Endothelial cell of umbilical vein (primary cell): ENCODE results near the gene TMUB2.

ENCODE experiments used
- EZH2 ChIP-seq: IDR thresholded peaks from 2 replicates; pipeline ENCODE4 v1.6.1; 2012; ENCODE audit warnings: borderline replicate concordance, low read depth, mild to moderate bottlenecking, moderate library complexity, low read length, inconsistent platforms; ENCODE audit not compliant: severe bottlenecking
- FOS ChIP-seq: IDR thresholded peaks from 2 replicates; pipeline ENCODE4 v1.6.1; 2011; ENCODE audit warnings: mild to moderate bottlenecking, low read length, moderate library complexity, borderline replicate concordance; ENCODE audit not compliant: insufficient read depth
- MAX ChIP-seq: IDR thresholded peaks from 2 replicates; pipeline ENCODE4 v1.6.1; 2011; ENCODE audit not compliant: insufficient read depth, insufficient read length
- MYC ChIP-seq: IDR thresholded peaks from one replicate; pipeline ENCODE4 v1.6.1; 2011; ENCODE audit warnings: mild to moderate bottlenecking, low read depth, low read length
- POLR2A ChIP-seq: IDR thresholded peaks from 2 replicates; pipeline ENCODE4 v1.6.1; 2012; ENCODE audit warnings: low read depth, mild to moderate bottlenecking, control low read depth, low read length
- POLR2AphosphoS5 ChIP-seq: IDR thresholded peaks from 2 replicates; pipeline ENCODE4 v1.6.1; 2012; ENCODE audit warnings: low read depth, mild to moderate bottlenecking, control low read depth, low read length, moderate library complexity; ENCODE audit not compliant: insufficient read depth
- TF ChIP-seq, protein P1 (sequence below), 2 donors: IDR thresholded peaks; 1 replicate in 1 of 2; 2 replicates in 1 of 2; pipeline ENCODE4 v1.5.1; 2011; ENCODE audit warnings: low read length in 2 of 2, mild to moderate bottlenecking in 2 of 2, moderate library complexity in 2 of 2, control low read depth in 1 of 2, inconsistent platforms in 1 of 2, low read depth in 1 of 2; ENCODE audit not compliant: insufficient read depth in 1 of 2; ENCODE audit errors: extremely low read depth in 1 of 2

DNA sequence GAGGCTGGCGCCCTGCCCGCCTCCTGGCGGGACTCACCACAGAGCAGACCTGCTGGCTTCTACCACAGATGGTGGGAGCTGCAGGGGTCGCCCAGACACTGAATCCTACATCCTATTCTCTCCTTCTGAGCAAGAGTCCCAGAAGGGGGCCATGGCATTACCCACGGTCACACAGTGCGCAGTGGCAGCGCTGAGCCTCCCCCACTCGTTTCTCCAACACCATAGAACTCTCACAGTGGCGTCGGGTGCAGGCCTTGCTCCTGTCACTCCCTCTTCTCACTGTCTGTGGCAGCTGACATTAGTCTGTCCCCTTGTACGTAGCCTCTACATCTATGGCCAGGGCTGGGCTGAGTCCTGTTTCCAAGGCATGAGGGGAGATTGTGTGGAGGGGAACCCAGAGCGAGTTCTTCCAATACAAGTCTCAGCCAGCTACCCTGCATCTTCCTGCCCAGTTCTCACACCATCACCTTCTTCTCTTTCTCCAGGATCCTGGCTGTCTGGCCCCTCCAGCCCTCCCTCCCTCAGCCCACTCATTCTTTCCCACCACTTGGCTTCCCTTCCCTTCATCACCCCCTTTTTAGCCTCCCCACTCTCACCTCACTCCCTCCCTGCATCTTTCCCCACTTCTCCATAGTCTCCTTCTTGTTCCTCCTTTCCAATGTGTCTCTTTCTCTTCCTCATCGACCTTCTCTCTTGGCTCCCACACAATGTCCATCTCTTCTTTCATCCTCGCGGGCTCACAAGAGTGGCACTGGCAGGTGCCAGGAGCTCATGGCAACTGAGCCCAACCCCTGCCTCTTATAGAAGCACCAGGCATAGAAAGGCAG, 26.8 kb downstream of the TMUB2 start:
- TF ChIP-seq POLR2A (peak; percentile 42), MAX (no peak), EZH2 (no peak), FOS (no peak), POLR2AphosphoS5 (no peak), MYC (no peak)
- TF ChIP-seq, protein P1, sequence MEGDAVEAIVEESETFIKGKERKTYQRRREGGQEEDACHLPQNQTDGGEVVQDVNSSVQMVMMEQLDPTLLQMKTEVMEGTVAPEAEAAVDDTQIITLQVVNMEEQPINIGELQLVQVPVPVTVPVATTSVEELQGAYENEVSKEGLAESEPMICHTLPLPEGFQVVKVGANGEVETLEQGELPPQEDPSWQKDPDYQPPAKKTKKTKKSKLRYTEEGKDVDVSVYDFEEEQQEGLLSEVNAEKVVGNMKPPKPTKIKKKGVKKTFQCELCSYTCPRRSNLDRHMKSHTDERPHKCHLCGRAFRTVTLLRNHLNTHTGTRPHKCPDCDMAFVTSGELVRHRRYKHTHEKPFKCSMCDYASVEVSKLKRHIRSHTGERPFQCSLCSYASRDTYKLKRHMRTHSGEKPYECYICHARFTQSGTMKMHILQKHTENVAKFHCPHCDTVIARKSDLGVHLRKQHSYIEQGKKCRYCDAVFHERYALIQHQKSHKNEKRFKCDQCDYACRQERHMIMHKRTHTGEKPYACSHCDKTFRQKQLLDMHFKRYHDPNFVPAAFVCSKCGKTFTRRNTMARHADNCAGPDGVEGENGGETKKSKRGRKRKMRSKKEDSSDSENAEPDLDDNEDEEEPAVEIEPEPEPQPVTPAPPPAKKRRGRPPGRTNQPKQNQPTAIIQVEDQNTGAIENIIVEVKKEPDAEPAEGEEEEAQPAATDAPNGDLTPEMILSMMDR (IDR thresholded peaks at IDR 0.05; ENCODE audit: extremely low read depth in 1 of 2, insufficient read depth in 1 of 2, low read depth in 1 of 2, low read length in 2 of 2), result no peak
